Upper lobe of right lung (tissue), 1 donor: Measurements from ENCODE around the gene A1BG. TPM values are rescaled to one million over a fixed set of nuclear protein-coding genes. Genes with fewer than 3 reads are reported as not detected.
"Not testable (repeated sequence)": the region's sequence is repeated elsewhere in the genome, so short reads cannot be mapped to it uniquely, and the experiment has no call there.

Experiments used
- ATAC-seq: fragments of 200-7000 bp; cut with Tn5 transposase; one replicate; pipeline ENCODE4 v1.9.1; 2020; ENCODE audit warnings: mild to moderate bottlenecking, moderate library complexity
- DNase-seq: peaks from one replicate; pipeline ENCODE4 v3.0.0-alpha.2; 2020
- H3K27ac ChIP-seq: fragments of 200-600 bp; one replicate; pipeline ENCODE4 v1.8.0; 2022
- H3K27me3 ChIP-seq: fragments of 200-600 bp; one replicate; pipeline ENCODE4 v1.8.0; 2022; ENCODE audit warnings: mild to moderate bottlenecking
- H3K36me3 ChIP-seq: fragments of 200-600 bp; one replicate; pipeline ENCODE4 v1.8.0; 2022
- H3K4me1 ChIP-seq: fragments of 200-600 bp; one replicate; pipeline ENCODE4 v1.8.0; 2022
- H3K4me3 ChIP-seq: fragments of 200-600 bp; one replicate; pipeline ENCODE4 v1.8.0; 2022; ENCODE audit warnings: mild to moderate bottlenecking
- H3K9me3 ChIP-seq: fragments of 200-600 bp; one replicate; pipeline ENCODE4 v1.8.0; 2022
- intact Hi-C: fragments of 100-400 bp; cut with DNase I; formaldehyde crosslinking; loops from one replicate; pipeline ENCODE4 v1.11.0; 2022
- total RNA-seq: library from RNA; stranded (reverse); fragmentation: NEBNext Ultra II Directional; extraction: Animal tissue kit (Norgen Biotek cat#: 25700); gene quantifications from one replicate; pipeline ENCODE4 v1.2.1, GENCODE V29; 2021
- TF ChIP-seq, protein P1 (sequence below): fragments of 200-600 bp; IDR thresholded peaks from one replicate; pipeline ENCODE4 v1.8.0; 2022; ENCODE audit warnings: antibody characterized with exemption
- donor health status: DM: no; HTN: yes; CAD: no; lungs with severe emphysema.

A1BG gene
- total RNA-seq, 1 donor from 2014 or later, result 12.7 TPM

DNA sequence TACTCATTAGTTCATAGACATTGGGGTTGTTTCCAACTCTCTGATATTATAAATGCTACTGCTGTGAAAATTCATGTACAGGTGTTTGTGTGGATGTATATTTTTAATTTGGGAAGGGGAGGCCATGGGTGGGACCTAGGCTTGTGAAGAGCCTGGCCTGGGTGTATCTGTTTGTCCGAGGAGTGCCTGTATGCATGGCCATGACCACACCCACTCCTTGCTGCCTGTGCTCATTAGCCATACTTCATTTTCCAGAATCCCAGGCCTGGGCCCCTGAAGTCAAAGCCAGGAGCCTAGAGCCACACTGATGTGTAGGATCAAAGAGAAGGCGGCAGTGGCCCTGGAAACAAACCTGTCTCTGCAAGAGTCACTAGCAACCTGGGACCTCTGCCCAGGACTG lies 37.7 kb downstream of the A1BG start:
- TF ChIP-seq, protein P1, sequence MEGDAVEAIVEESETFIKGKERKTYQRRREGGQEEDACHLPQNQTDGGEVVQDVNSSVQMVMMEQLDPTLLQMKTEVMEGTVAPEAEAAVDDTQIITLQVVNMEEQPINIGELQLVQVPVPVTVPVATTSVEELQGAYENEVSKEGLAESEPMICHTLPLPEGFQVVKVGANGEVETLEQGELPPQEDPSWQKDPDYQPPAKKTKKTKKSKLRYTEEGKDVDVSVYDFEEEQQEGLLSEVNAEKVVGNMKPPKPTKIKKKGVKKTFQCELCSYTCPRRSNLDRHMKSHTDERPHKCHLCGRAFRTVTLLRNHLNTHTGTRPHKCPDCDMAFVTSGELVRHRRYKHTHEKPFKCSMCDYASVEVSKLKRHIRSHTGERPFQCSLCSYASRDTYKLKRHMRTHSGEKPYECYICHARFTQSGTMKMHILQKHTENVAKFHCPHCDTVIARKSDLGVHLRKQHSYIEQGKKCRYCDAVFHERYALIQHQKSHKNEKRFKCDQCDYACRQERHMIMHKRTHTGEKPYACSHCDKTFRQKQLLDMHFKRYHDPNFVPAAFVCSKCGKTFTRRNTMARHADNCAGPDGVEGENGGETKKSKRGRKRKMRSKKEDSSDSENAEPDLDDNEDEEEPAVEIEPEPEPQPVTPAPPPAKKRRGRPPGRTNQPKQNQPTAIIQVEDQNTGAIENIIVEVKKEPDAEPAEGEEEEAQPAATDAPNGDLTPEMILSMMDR, result no peak
- Histone ChIP-seq H3K36me3 (peaks cover 41% of the 10 kb centered on the region), H3K27ac (no peak overlapping the region), H3K4me3 (no peak overlapping the region), H3K27me3 (no peaks in the 10 kb centered on the region), H3K9me3 (no peaks in the 10 kb centered on the region), H3K4me1 (no peaks in the 10 kb centered on the region)
- ATAC-seq, result no peak
- DNase-seq, result no peak
- intact Hi-C loops, result no loop called here

DNA sequence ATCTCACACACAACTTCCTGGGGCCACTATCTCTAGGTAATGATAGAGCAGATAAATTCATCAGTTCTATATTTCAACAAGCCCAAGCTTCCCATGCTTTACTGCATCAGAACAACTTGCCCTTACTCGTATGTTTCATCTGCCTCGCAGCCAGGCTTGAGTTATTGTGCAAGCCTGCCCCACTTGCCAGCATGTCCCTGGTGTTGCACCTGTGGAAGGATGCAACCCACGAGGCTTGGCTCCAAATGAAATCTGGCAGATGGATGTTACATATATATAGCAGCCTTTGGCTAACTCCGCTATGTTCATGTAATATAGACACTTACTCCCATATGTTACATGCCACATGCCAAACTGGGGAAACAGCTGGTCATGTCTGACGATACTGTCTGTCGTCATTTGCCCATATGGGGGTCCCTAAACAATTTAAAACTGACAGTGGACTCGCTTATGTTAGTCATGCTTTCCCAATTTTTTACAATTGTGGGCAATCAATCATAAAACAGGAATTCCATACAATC lies 41.9 kb downstream of the A1BG start:
- ATAC-seq, result no peak
- Histone ChIP-seq H3K36me3 (peaks cover 68% of the 10 kb centered on the region), H3K27ac (no peak overlapping the region), H3K4me3 (no peak overlapping the region), H3K27me3 (no peaks in the 10 kb centered on the region), H3K9me3 (no peaks in the 10 kb centered on the region), H3K4me1 (peaks cover 8% of the 10 kb centered on the region)
- no peak for DNase-seq
- TF ChIP-seq, protein P1, result no peak
- intact Hi-C loops, result no loop called here

DNA sequence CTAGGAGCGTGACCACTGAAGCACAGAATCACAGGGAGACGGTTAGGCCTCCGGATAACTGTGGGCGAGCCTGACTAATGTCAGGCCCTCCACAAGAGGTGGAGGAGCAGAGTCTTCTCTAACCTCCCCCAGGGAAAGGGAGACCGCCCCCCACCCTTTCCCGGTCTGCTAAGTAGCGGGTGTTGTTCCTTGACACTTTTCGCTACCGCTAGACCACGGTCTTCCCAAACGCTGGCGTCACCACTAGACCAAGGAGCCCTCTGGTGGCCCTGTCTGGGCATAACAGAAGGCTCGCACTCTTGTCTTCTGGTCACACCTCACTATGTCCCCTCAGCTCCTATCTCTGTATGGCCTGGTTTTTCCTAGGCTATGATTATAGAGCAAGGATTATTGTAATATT lies 42.6 kb downstream of the A1BG start:
- H3K36me3 ChIP-seq, result peaks cover 66% of the 10 kb centered on the region
- ATAC-seq, result not testable (repeated sequence)

DNA sequence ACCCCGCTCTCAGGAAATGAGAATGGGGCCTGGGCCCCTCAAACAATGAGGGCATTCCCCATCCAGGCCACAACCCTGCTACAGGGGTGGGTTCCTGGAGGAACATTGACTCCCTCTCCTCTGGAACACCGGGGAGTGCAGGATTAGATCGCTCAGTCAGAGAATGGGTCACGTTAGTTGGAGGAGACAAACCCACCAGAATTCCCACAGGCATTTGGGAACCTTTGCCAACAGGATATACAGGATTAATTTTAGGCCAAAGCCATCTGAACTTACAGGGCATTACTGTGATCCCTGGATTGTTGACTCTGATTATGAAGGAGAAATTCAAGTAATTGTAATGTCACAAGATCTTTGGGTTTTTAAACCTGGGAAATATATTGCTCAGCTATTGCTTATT lies 45.6 kb downstream of the A1BG start:
- H3K27me3 ChIP-seq, result no peaks in the 10 kb centered on the region
- DNase-seq (no peak), ATAC-seq (no peak)
- TF ChIP-seq, protein P1, result no peak
- peaks cover 20% of the 10 kb centered on the region for H3K4me1 ChIP-seq
- intact Hi-C loops, result no loop called here
- H3K36me3 ChIP-seq, result peaks cover 38% of the 10 kb centered on the region
- H3K27ac ChIP-seq, result no peak overlapping the region
- H3K4me3 ChIP-seq, result no peak overlapping the region
- no peaks in the 10 kb centered on the region for H3K9me3 ChIP-seq

More for the DNA sequence above, 42.6 kb downstream of the A1BG start:
- intact Hi-C loops, H3K9me3 ChIP-seq, H3K27ac ChIP-seq, H3K4me3 ChIP-seq, DNase-seq, H3K27me3 ChIP-seq: not testable (repeated sequence)
- peaks cover 15% of the 10 kb centered on the region for H3K4me1 ChIP-seq
- TF ChIP-seq, protein P1, result peak; percentile 49

DNA sequence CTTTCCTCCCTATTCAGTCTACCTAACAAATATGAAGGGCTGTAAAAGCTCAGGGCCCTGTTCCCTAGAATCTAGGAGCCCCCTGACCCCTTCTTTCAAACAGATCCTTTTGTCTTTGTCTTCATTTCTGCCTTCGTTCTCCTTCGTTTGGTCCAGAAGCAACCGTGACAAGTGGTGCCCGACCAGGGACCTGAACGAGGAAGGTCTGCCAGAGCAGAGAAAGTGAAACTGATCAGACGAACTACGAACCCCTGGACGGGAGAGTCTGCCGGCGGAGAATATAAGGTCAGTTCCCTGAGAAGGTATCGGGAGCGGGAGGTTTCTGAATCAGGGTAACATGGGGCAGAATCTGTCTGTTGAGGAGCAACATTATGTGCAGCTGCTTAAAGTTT lies 47.4 kb downstream of the A1BG start:
- TF ChIP-seq, protein P1, result no peak
- Histone ChIP-seq H3K27me3 (no peaks in the 10 kb centered on the region), H3K9me3 (no peaks in the 10 kb centered on the region), H3K36me3 (peaks cover 30% of the 10 kb centered on the region), H3K4me3 (peak overlapping the region; percentile 91), H3K27ac (peak overlapping the region; percentile 95), H3K4me1 (peaks cover 20% of the 10 kb centered on the region)
- intact Hi-C loops, result no loop called here
- ATAC-seq, result no peak
- no peak for DNase-seq
